Adrenal gland (tissue), 12 donors: Measurements from ENCODE around the gene IKBKG. TPM values are rescaled to one million over a fixed set of nuclear protein-coding genes. Genes with fewer than 3 reads are reported as not detected.
"Not testable (repeated sequence)": the region's sequence is repeated elsewhere in the genome, so short reads cannot be mapped to it uniquely, and the experiment has no call there.

Experiments
- DNase-seq, 7 donors: peaks; one replicate each; pipeline ENCODE4 v3.0.0-alpha.2; 2019 to 2020
- H3K27ac ChIP-seq, 5 donors: fragments of 200-600 bp; sonication (generic) in 4 of 5; 1 replicate in 3 of 5; 2 replicates in 2 of 5; pipeline versions ENCODE4 v1.5.1 to v1.8.0; 2016 to 2020; ENCODE audit warnings: mild to moderate bottlenecking in 1 of 5
- H3K27me3 ChIP-seq: fragments of 200-600 bp; 2 replicates; pipeline ENCODE4 v1.8.0; 2021
- H3K36me3 ChIP-seq, 2 donors: fragments of 200-600 bp; replicated peaks in 1 of 2; 1 replicate in 1 of 2; 2 replicates in 1 of 2; pipeline versions ENCODE4 v1.5.1 to v1.8.0; 2018 to 2022
- H3K4me1 ChIP-seq, 2 donors: fragments of 200-600 bp; replicated peaks in 1 of 2; 1 replicate in 1 of 2; 2 replicates in 1 of 2; pipeline versions ENCODE4 v1.5.1 to v1.8.0; 2018 to 2021
- H3K4me3 ChIP-seq, 4 donors: fragments of 200-600 bp; sonication (generic) in 3 of 4; one replicate each; pipeline ENCODE4 v1.5.1; 2016 to 2018
- H3K9me3 ChIP-seq, 3 donors: fragments of 200-600 bp; sonication (generic) in 1 of 3; replicated peaks in 1 of 3; 1 replicate in 2 of 3; 2 replicates in 1 of 3; pipeline versions ENCODE4 v1.5.1 to v1.8.0; 2016 to 2021
- CTCF ChIP-seq, 6 experiments: fragments of 450-650 bp in 4 of 6; fragments of 200-600 bp in 2 of 6; sonication (generic) in 1 of 6; IDR thresholded peaks; 1 replicate in 5 of 6; 2 replicates in 1 of 6; pipeline versions ENCODE4 v1.5.1 to v1.8.0; 2016 to 2021; ENCODE audit warnings: antibody characterized with exemption in 6 of 6, mild to moderate bottlenecking in 2 of 6, moderate library complexity in 1 of 6
- POLR2A ChIP-seq, 2 donors: fragments of 450-650 bp; IDR thresholded peaks; one replicate each; pipeline ENCODE4 v1.6.1; 2017; ENCODE audit warnings: antibody characterized with exemption in 2 of 2, mild to moderate bottlenecking in 2 of 2, moderate library complexity in 1 of 2
- WGBS, 4 donors: extraction: QIAGEN DNeasy Blood & Tissue Kit in 2 of 4; methylation state at CpG; one replicate each; pipeline versions ENCODE4 v1.1.5 to v1.1.7; 2013 to 2017; 5-methylcytosine and 5-hydroxymethylcytosine counted together
- intact Hi-C, 2 donors: fragments of 100-400 bp; cut with DNase I; formaldehyde crosslinking; loops; one replicate each; pipeline versions ENCODE4 v1.14.1 to v1.15.0; 2022 to 2023
- polyA plus RNA-seq, 3 donors: library from polyadenylated mRNA; stranded (reverse); fragments of 200-250 nt in 2 of 3; fragments of 350-450 nt in 1 of 3; fragmentation: Illumina TruSeq in 1 of 3; extraction: RNeasy Lipid Tissue Mini Kit (QIAGEN cat#74804) in 1 of 3; gene quantifications; one replicate each; pipeline ENCODE4 v1.2.3, GENCODE V29; 2013 to 2014
- total RNA-seq, 9 donors: library from RNA; depleted of rRNA in 4 of 9; stranded (reverse); fragments of >200 nt in 4 of 9; fragments of 120-200 nt in 1 of 9; fragmentation: NEBNext Ultra II Directional in 1 of 9; extraction: Animal tissue kit (Norgen Biotek cat#: 25700) in 1 of 9; gene quantifications; one replicate each; pipeline versions ENCODE4 v1.1.0 to v1.2.4, GENCODE V29; 2013 to 2023
- donor health status: healthy with polysubstance abuse.
- donor health status: Bipolar disorder and iron deficiency.
- donor health status: DM: yes; HTN: yes; CAD: no.
- donor health status: DM: no; HTN: no; CAD: no.
- donor health status: DM: no; HTN: no; CAD: no.
- donor health status: DM: yes; HTN: yes; CAD: no.

IKBKG gene
- total and polyA plus RNA-seq, 12 donors, result 9.6 to 47.5 (median 31.1) TPM

GRCh38 chrX:154545673-154546274 lies 1.6 kb upstream of the IKBKG start:
- H3K27me3 ChIP-seq, result no peaks in the 10 kb centered on the region
- WGBS, 4 donors, result 88 to 91% (median 90%) methylated on average over 16 to 17 of the region's 17 CpGs
- no peak for TF ChIP-seq CTCF (IDR thresholded peaks at IDR 0.05)
- H3K4me3 ChIP-seq, result peak overlapping the region in 1 of 4 donors; percentile 67
- DNase-seq, result no peak
- H3K36me3 ChIP-seq, result no peaks in the 10 kb centered on the region
- peaks cover 26 to 30% of the 10 kb centered on the region in 2 donors for H3K4me1 ChIP-seq
- intact Hi-C loops, result no loop called here
- peak overlapping the region in 2 of 5 donors; percentile 79 to 95 for H3K27ac ChIP-seq
- H3K9me3 ChIP-seq, result no peaks in the 10 kb centered on the region

DNA sequence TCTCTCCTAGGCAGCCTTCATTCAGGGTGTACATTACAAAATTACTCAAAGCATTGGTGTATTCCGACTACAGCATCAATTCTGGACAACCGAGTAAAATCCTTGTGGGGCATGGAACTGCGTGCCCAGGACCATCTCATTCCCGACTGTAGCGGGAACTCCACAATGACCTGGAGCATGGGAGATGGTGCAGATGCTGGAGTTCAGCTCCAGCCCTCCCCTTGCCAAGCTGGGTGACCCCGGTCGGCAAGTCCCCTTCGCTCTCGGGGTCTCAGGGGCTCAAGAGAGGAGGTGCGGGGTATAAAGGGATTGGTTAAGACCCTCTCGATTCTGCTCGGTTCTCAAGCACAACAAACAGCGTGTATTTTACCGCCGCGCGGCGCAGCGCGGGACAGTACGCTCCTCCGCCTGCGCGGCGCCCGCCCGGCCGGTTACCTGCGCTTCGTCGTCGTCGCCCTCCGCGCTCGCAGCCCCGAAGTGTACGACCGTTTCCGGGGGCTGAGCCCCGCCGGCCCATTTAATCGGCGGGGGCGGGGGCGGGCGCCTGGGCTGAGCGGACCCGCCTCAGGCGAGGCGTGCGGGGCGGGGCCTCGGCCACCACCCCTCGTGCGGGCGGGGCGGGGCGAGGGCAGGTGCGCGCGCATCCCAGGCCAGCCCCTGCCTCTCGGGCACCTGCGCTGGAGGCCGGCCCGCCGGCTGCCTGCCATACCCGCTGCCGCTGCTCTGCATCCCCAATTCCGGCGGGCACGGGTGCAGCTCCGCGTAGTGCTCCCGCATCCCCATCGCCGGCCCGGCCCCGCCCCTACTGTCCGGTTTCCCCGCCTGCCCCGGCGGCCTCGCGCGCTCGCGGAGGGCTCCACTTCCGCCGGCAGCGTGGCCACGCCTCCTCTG lies 821 bp upstream of the IKBKG start, which contains the start of gene G6PD:
G6PD (minus strand) TSS at position 493 of the 891 bp plus-strand sequence. CDS start 691 bp downstream, outside the sequence.
- H3K4me1 ChIP-seq, result peaks cover 22% of the 10 kb centered on the region in 2 donors
- WGBS, 4 donors, result 1 to 49% (median 33%) methylated on average over 38 to 80 of the region's 92 CpGs; no CpG with 5 or more reads in 1 of the 4 donors
- H3K36me3 ChIP-seq, result no peaks in the 10 kb centered on the region
- H3K27me3 ChIP-seq, result no peaks in the 10 kb centered on the region
- peak within 1 kb of the TSS; percentile 60 to 95 (median 79) for H3K27ac ChIP-seq
- no peaks in the 10 kb centered on the region for H3K9me3 ChIP-seq
- H3K4me3 ChIP-seq, result peak within 1 kb of the TSS; percentile 42 to 78 (median 58)
- TF ChIP-seq CTCF (IDR thresholded peaks at IDR 0.05), result peak in 1 of 6 experiments; percentile 14
- TF ChIP-seq POLR2A (IDR thresholded peaks at IDR 0.05), result peak in 1 of 2 donors; percentile 34
- intact Hi-C loops, result no loop called here
- DNase-seq, result peak in 4 of 7 donors; percentile 65 to 80 (median 77)

GRCh38 chrX:154548028-154548316 lies 552 bp downstream of the IKBKG start:
- peak overlapping the region; percentile 60 to 95 (median 79) for H3K27ac ChIP-seq
- H3K4me3 ChIP-seq, result peak overlapping the region in 3 of 4 donors; percentile 49 to 78 (median 67)
- no peak for TF ChIP-seq POLR2A (IDR thresholded peaks at IDR 0.05)
- no peak for TF ChIP-seq CTCF (IDR thresholded peaks at IDR 0.05)
- intact Hi-C loops, result no loop called here
- H3K4me1 ChIP-seq, result peaks cover 10% of the 10 kb centered on the region in 2 donors
- 0 to 29% (median 9%) methylated on average over 2 to 9 of the region's 9 CpGs for WGBS, 4 donors
- H3K27me3 ChIP-seq, result no peaks in the 10 kb centered on the region
- DNase-seq, result no peak
- H3K36me3 ChIP-seq, result no peaks in the 10 kb centered on the region
- no peaks in the 10 kb centered on the region for H3K9me3 ChIP-seq

DNA sequence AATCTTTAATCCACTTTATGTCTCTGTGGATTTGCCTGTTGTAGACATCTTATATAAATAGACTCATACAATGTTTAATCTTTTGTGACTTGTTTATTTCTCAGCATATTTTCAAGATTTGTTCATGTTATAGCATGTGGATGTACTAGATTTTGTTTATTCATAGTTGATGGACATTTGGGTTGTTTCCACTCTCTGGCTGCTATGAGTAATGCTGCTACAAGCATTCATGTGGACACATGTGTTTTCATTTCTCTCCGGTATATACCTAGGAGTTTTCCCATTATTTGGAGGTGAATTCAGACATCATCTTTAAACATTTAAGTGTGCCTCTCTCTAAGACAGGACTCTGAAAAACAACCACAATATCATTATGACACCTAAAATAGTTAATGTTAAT lies 2.3 kb downstream of the IKBKG start:
- H3K27me3 ChIP-seq, result no peaks in the 10 kb centered on the region
- intact Hi-C loops, result no loop called here
- no peak overlapping the region for H3K27ac ChIP-seq
- DNase-seq, result no peak
- no peak overlapping the region for H3K4me3 ChIP-seq
- WGBS, 4 donors, result 57 to 87% (median 75%) methylated on average over 1 of the region's 1 CpG
- H3K4me1 ChIP-seq, result peaks cover 7 to 10% of the 10 kb centered on the region in 2 donors
- H3K36me3 ChIP-seq, result peaks cover 0 to 6% of the 10 kb centered on the region in 2 donors
- no peaks in the 10 kb centered on the region for H3K9me3 ChIP-seq
- TF ChIP-seq CTCF (IDR thresholded peaks at IDR 0.05), result no peak
- TF ChIP-seq POLR2A (IDR thresholded peaks at IDR 0.05), result no peak

DNA sequence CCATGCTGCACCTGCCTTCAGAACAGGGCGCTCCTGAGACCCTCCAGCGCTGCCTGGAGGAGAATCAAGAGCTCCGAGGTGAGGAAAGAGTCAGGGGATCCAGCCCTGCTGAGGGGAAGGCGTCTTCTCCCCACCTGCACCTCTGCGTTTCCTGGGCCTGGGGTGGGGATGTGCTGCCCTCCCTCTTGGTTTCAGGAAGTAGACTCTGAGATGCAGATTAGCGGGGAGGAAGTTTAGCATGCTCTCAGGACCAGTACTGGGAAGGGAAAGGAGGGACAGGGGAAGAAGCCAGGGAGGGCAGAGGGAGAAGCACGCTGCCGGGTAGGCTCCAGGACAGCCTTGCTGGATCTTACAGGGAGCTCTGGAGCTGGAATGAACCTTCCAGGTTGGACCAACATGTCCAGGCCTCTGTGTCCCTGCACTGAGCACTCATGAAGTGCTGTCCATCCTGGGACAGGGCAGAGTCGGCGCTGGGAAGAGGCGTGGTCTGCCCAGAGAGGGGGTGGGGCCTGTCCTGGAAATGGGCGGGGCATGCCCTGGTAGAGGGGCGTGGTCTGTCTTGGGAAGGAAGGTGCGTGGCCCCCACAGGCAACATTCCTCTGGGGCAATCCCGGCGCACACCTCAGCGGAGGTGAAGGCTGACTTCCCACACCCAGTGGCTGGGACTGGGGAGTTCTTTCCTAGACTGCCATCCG lies 4.8 kb downstream of the IKBKG start:
- H3K4me3 ChIP-seq, H3K27me3 ChIP-seq, H3K9me3 ChIP-seq, intact Hi-C loops, DNase-seq, H3K36me3 ChIP-seq, H3K4me1 ChIP-seq, H3K27ac ChIP-seq: not testable (repeated sequence)
- 79 to 81% (median 80%) methylated on average over 2 to 8 of the region's 18 CpGs for WGBS, 4 donors

- H3K4me3 ChIP-seq, H3K4me1 ChIP-seq, H3K27ac ChIP-seq, H3K27me3 ChIP-seq, H3K9me3 ChIP-seq, intact Hi-C loops, H3K36me3 ChIP-seq, DNase-seq: not testable (repeated sequence)
- WGBS, 4 donors, result 74 to 75% methylated on average over 4 to 5 of the region's 24 CpGs; no CpG with 5 or more reads in 2 of the 4 donors
Measured at GRCh38 chrX:154558060-154558690, 10.8 kb downstream of the IKBKG start.
